Measurements from ENCODE around the gene GKN1. TPM values are rescaled to one million over a fixed set of nuclear protein-coding genes. Genes with fewer than 3 reads are reported as not detected.

The GKN1 gene
- total RNA-seq, 4 donors from 2014 or later: not detected

- Histone ChIP-seq H3K4me3 (no peak overlapping the region), H3K4me1 (peaks cover 14 to 39% (median 28%) of the 10 kb centered on the region in 4 donors), H3K27ac (replicated peaks in 1 of 4) (no peak overlapping the region), H3K9me3 (no peaks in the 10 kb centered on the region), H3K27me3 (no peaks in the 10 kb centered on the region), H3K36me3 (no peaks in the 10 kb centered on the region)
- TF ChIP-seq POLR2AphosphoS5 (IDR thresholded peaks at IDR 0.05): no peak
- TF ChIP-seq POLR2A (IDR thresholded peaks at IDR 0.05; ENCODE audit: low read depth): no peak
- TF ChIP-seq, protein P1, sequence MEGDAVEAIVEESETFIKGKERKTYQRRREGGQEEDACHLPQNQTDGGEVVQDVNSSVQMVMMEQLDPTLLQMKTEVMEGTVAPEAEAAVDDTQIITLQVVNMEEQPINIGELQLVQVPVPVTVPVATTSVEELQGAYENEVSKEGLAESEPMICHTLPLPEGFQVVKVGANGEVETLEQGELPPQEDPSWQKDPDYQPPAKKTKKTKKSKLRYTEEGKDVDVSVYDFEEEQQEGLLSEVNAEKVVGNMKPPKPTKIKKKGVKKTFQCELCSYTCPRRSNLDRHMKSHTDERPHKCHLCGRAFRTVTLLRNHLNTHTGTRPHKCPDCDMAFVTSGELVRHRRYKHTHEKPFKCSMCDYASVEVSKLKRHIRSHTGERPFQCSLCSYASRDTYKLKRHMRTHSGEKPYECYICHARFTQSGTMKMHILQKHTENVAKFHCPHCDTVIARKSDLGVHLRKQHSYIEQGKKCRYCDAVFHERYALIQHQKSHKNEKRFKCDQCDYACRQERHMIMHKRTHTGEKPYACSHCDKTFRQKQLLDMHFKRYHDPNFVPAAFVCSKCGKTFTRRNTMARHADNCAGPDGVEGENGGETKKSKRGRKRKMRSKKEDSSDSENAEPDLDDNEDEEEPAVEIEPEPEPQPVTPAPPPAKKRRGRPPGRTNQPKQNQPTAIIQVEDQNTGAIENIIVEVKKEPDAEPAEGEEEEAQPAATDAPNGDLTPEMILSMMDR (IDR thresholded peaks at IDR 0.05): no peak
- TF ChIP-seq EP300 (IDR thresholded peaks at IDR 0.05): no peak
- intact Hi-C loops (cut with DNase I): loop anchor here (5.0 kb wide), 2 partner anchors 68 to 427 kb away; partner anchors contain the start of gene NFU1
- 59% methylated on average over 8 of the region's 8 CpGs for WGBS
- no peak for DNase-seq (ENCODE audit: extremely low spot score)
These were observed 36.2 kb downstream of the GKN1 start for GRCh38 chr2:69010437-69011194.

DNA sequence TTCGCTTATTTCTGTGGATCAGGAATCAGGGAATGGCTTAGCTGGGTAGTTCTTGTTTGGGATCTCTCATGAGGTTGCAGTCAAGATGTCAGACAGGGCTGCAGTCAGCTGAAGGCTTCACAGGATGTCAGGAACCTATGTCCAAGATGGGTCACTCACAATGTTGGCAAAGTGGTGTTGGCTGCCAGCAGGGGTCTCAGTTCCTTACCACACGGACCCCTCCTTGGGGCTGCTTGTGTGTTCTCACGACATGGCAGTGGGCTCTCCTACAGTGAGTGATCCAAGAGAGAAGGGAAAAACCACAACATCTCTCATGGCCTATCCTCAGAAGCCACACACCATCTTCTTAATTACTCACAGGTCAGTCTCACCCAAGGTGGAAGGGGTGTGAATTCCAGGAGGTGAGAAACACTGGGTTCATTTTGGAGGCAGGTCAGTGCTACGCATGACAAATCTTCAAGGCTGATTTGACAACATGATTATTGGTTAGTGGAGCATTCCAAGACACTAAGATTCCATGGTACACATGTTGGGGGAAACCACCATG is 37.2 kb downstream of the GKN1 start:
- peaks cover 14 to 47% (median 38%) of the 10 kb centered on the region in 4 donors for H3K4me1 ChIP-seq
- no peaks in the 10 kb centered on the region for H3K27me3 ChIP-seq
- H3K27ac ChIP-seq (replicated peaks in 1 of 4): no peak overlapping the region
- 73% methylated on average over 4 of the region's 4 CpGs for WGBS
- no peaks in the 10 kb centered on the region for H3K9me3 ChIP-seq
- intact Hi-C loops (cut with DNase I): loop anchor here (1.0 to 5.0 kb wide), 3 partner anchors 69 to 426 kb away; partner anchors contain the start of gene NFU1
- DNase-seq (ENCODE audit: extremely low spot score): no peak
- TF ChIP-seq EP300 (IDR thresholded peaks at IDR 0.05) (no peak), POLR2A (IDR thresholded peaks at IDR 0.05; ENCODE audit: low read depth) (no peak), POLR2AphosphoS5 (IDR thresholded peaks at IDR 0.05) (no peak)
- TF ChIP-seq, protein P1 (IDR thresholded peaks at IDR 0.05): no peak
- H3K4me3 ChIP-seq: no peak overlapping the region
- no peaks in the 10 kb centered on the region for H3K36me3 ChIP-seq

GRCh38 chr2:69012310-69013141 is 38.1 kb downstream of the GKN1 start:
- Histone ChIP-seq H3K36me3 (no peaks in the 10 kb centered on the region), H3K27ac (replicated peaks in 1 of 4) (peak overlapping the region; percentile 91 to 93 (median 92)), H3K4me3 (peak overlapping the region; percentile 80 to 94 (median 90)), H3K4me1 (peaks cover 18 to 50% (median 47%) of the 10 kb centered on the region in 4 donors), H3K27me3 (no peaks in the 10 kb centered on the region), H3K9me3 (no peaks in the 10 kb centered on the region)
- intact Hi-C loops (cut with DNase I): loop anchor here (1.0 to 5.0 kb wide), 3 partner anchors 70 to 425 kb away; partner anchors contain the start of gene NFU1
- no peak for DNase-seq (ENCODE audit: extremely low spot score)
- no peak for TF ChIP-seq POLR2A (IDR thresholded peaks at IDR 0.05; ENCODE audit: low read depth)
- TF ChIP-seq, protein P1 (IDR thresholded peaks at IDR 0.05): peak; percentile 83 to 90 (median 86)
- no peak for TF ChIP-seq EP300 (IDR thresholded peaks at IDR 0.05)
- WGBS: 13% methylated on average over 27 of the region's 27 CpGs

GRCh38 chr2:69013142-69013839 is 38.9 kb downstream of the GKN1 start, which contains the start of gene ANTXR1:
TSS of gene ANTXR1 (plus strand) at chr2:69013179. CDS start at chr2:69013500, 321 bp downstream.
- Histone ChIP-seq H3K4me1 (peaks cover 25 to 57% (median 54%) of the 10 kb centered on the region in 4 donors), H3K36me3 (no peaks in the 10 kb centered on the region), H3K4me3 (peak within 1 kb of the TSS; percentile 80 to 94 (median 90)), H3K9me3 (no peaks in the 10 kb centered on the region), H3K27me3 (no peaks in the 10 kb centered on the region), H3K27ac (replicated peaks in 1 of 4) (peak within 1 kb of the TSS; percentile 91 to 93 (median 92))
- TF ChIP-seq POLR2AphosphoS5 (IDR thresholded peaks at IDR 0.05) (peak; percentile 18 to 71), EP300 (IDR thresholded peaks at IDR 0.05) (no peak), POLR2A (IDR thresholded peaks at IDR 0.05; ENCODE audit: low read depth) (no peak)
- TF ChIP-seq, protein P1 (IDR thresholded peaks at IDR 0.05): peak in 2 of 3 experiments; percentile 3 to 22
- WGBS: under 1% methylated on average over 37 of the region's 63 CpGs
- intact Hi-C loops (cut with DNase I): loop anchor here (5.0 kb wide), 2 partner anchors 71 to 424 kb away; partner anchors contain the start of gene NFU1
- no peak for DNase-seq (ENCODE audit: extremely low spot score)

Measured in esophagus muscularis mucosa (tissue), 4 donors.